AG04449 (cell line): ENCODE measurements around the gene SCRN3.
"Not testable (repeated sequence)": the region's sequence is repeated elsewhere in the genome, so short reads cannot be mapped to it uniquely, and the experiment has no call there.

Experiments used
- CTCF ChIA-PET: fragments of 350-600 bp; formaldehyde crosslinking; extraction: SDS; loops from one replicate; lab custom pipeline; 2021; ENCODE audit warnings: antibody characterized with exemption; lab: Yijun Ruan, JAX
- POLR2A ChIA-PET: fragments of 400-600, 350-600 bp; formaldehyde crosslinking; extraction: SDS; loops from one replicate; lab custom pipeline; 2020; ENCODE audit warnings: antibody characterized with exemption, inconsistent platforms; lab: Yijun Ruan, JAX
- DNase-seq: peaks from one replicate; pipeline ENCODE4 v3.0.0-alpha.2; 2010; ENCODE audit warnings: low read depth, low spot score
- H3K4me3 ChIP-seq: 2 replicates; pipeline ENCODE4 v1.5.1; 2011; ENCODE audit warnings: low read depth, mild to moderate bottlenecking, control low read depth, low read length
- CTCF ChIP-seq: IDR thresholded peaks from one replicate; pipeline ENCODE4 v1.5.1; 2011; ENCODE audit warnings: mild to moderate bottlenecking, moderate library complexity, low read length, control low read depth, inconsistent platforms; ENCODE audit not compliant: insufficient read depth; ENCODE audit errors: missing control alignments

SCRN3 gene

GRCh38 chr2:174385201-174385600 is 10.3 kb upstream of the SCRN3 start:
- CTCF ChIA-PET, result no interaction called here
- POLR2A ChIA-PET, result no interaction called here
- TF ChIP-seq CTCF, result no peak
- H3K4me3 ChIP-seq, result no peak overlapping the region
- DNase-seq, result no peak

GRCh38 chr2:174388706-174389105 is 6.8 kb upstream of the SCRN3 start:
- DNase-seq, CTCF ChIA-PET, POLR2A ChIA-PET, H3K4me3 ChIP-seq: not testable (repeated sequence)

DNA sequence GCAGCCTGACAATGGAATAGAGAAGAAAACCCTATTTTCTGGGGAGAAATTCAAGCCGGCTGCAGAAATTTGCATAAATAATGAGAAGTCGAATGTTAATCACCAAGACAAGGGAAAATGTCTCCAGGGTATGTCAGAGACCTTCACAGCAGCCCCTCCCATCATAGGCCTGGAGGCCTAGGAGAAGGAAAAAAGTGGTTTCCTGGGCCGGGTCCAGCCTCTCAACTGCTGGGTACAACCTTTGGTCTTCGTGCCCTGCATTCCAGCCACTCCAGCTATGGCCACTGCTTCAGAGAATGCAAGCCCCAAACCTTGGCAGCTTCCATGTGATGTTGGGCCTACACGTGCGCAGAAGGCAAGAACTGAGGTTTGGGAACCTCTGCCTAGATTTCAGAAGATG is 6.0 kb upstream of the SCRN3 start:
- CTCF ChIA-PET, result no interaction called here
- no peak for DNase-seq
- no peak overlapping the region for H3K4me3 ChIP-seq
- POLR2A ChIA-PET, result no interaction called here
- TF ChIP-seq CTCF, result no peak

DNA sequence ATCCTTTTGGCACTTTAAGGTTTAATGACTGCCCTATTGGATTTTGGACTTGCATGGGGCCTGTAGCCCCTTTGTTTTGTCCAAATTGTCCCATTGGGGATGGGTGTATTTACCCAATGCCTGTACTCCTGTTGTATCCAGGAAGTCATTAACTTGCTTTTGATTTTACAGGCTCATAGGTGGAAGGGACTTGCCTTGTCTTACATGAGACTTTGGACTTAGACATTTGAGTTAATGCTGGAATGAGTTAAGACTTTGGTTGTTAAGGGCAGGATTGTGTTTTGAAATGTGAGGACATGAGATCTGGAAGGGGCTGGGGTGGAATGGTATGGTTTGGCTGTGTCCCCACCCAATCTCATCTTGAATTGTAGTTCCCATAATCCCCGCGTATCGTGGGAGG is 5.2 kb upstream of the SCRN3 start:
- POLR2A ChIA-PET, CTCF ChIA-PET, DNase-seq, H3K4me3 ChIP-seq: not testable (repeated sequence)

DNA sequence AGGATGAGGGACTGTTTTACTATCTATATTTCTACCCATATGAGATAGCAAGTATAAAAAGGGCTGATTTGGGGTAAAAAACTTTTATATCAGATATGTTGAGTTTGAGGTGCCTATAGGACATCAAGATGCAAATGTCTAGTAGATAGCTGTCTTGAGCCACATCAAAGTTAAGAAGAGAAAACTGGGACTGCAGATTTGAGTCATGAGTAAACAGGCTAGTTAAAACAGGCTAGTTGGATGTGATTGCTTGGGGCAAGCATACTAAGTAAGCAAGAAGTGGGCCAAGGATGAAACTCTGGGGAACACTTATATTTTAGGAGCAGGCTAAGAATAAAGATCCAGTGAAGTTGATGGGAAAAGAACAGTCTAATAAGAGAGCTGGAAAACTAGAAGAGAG is 2.8 kb upstream of the SCRN3 start:
- CTCF ChIA-PET, result interaction anchor here (1.0 to 1.3 kb wide), 2 partner anchors 9 to 48 kb away, joined by 3 read pairs; no protein-coding TSS in a partner anchor
- no peak for DNase-seq
- POLR2A ChIA-PET, result no interaction called here

DNA sequence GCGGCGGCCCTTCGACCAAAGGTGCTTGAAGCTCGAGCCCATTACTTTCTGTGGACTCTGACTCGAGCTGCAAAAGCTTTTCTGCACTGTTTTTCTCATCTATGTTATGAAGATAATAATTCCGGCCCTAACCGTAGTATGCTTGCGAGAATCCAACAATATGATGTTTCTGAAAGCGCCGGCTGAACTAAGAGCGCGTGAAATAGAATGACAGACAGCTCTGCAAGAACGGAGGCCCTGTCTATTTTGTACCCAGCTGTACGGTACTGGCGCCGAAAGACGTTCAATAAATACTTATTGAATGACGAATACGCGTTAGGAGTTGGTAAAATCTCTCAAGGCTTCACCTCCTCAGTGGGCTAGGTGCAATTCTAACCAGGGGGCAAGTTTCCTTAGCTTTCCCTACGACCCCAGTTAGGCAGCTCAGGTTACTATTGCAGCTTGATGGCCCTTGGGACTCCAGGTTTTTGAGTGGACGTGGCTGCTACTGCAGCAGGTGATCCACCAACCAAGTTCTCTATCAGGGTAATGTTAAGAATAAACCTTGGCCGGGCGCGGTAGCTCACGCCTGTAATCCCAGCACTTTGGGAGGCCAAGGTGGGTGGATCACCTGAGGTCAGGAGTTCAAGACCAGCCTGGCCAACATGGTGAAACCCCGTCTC is 570 bp downstream of the SCRN3 start:
- CTCF ChIA-PET, result no interaction called here
- peak overlapping the region; percentile 80 for H3K4me3 ChIP-seq
- POLR2A ChIA-PET, result no interaction called here
- no peak for DNase-seq
- TF ChIP-seq CTCF, result no peak

More for the DNA sequence above, 2.8 kb upstream of the SCRN3 start:
- TF ChIP-seq CTCF, result no peak
- no peak overlapping the region for H3K4me3 ChIP-seq

DNA sequence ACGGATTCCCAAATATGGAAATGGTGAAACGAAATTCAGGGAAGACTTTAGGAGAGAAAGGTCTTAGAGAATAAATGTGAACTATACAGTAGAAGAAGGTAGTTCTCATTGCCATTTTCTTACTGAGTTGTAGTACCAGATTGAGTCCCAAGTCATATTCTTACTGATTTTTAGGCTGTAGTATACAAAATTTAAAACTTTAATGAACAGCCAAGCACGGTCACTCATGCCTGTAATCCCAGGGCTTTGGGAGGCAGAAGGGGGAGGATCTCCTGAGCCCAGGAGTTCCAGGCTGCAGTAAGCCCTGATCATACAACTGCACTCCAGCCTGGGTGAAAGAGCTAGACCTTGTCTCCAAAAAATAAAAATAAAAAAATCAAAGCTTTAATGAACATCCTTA is 2.2 kb downstream of the SCRN3 start:
- DNase-seq, result no peak
- ChIA-PET POLR2A (no interaction called here), CTCF (no interaction called here)
- no peak for TF ChIP-seq CTCF
- H3K4me3 ChIP-seq, result no peak overlapping the region
